NCI-H2227 treated with DMSO at 0.1 percent for 48 hours (cell line): ENCODE data around the gene FNBP1L.
A peak's percentile ranks its signal among the peaks of the same experiment; 100 is the strongest.

Experiments used
- DNase-seq: peaks from one replicate; lab custom pipeline; 2025; lab: John Stamatoyannopoulos, UW

FNBP1L gene

GRCh38 chr1:93447481-93448291, at the start of gene FNBP1L:
Gene FNBP1L (plus strand): TSS chr1:93448118. CDS start chr1:93448282, 164 bp downstream.
- DNase-seq = peak; percentile 75

- no peak for DNase-seq
Measured at GRCh38 chr1:93399781-93400180, 48.1 kb upstream of the FNBP1L start.

- no peak for DNase-seq
Measured at GRCh38 chr1:93408203-93408602, 39.7 kb upstream of the FNBP1L start.

GRCh38 chr1:93411000-93411399, 36.9 kb upstream of the FNBP1L start:
- DNase-seq = no peak

GRCh38 chr1:93414749-93415148, 33.2 kb upstream of the FNBP1L start:
- DNase-seq = no peak

- no peak for DNase-seq
Measured at GRCh38 chr1:93415296-93415695, 32.6 kb upstream of the FNBP1L start.

- no peak for DNase-seq
Measured at GRCh38 chr1:93416183-93416582, 31.7 kb upstream of the FNBP1L start.

GRCh38 chr1:93419344-93419743, 28.6 kb upstream of the FNBP1L start:
- DNase-seq = no peak

GRCh38 chr1:93420400-93420799, 27.5 kb upstream of the FNBP1L start:
- no peak for DNase-seq

GRCh38 chr1:93426181-93426580, 21.7 kb upstream of the FNBP1L start:
- no peak for DNase-seq

- DNase-seq = no peak
Measured at GRCh38 chr1:93427656-93428055, 20.3 kb upstream of the FNBP1L start.

- DNase-seq = no peak
Measured at GRCh38 chr1:93433407-93433961, 14.4 kb upstream of the FNBP1L start.

GRCh38 chr1:93434088-93434487, 13.8 kb upstream of the FNBP1L start:
- DNase-seq = no peak

- DNase-seq = no peak
Measured at GRCh38 chr1:93434987-93435386, 12.9 kb upstream of the FNBP1L start.

GRCh38 chr1:93435443-93435842, 12.5 kb upstream of the FNBP1L start:
- DNase-seq = no peak

GRCh38 chr1:93436496-93436895, 11.4 kb upstream of the FNBP1L start:
- no peak for DNase-seq

- DNase-seq = peak; percentile 26
Measured at GRCh38 chr1:93437976-93438605, 9.8 kb upstream of the FNBP1L start.

- no peak for DNase-seq
Measured at GRCh38 chr1:93438716-93439115, 9.2 kb upstream of the FNBP1L start.

GRCh38 chr1:93440272-93440671, 7.6 kb upstream of the FNBP1L start:
- DNase-seq = no peak

GRCh38 chr1:93440706-93441105, 7.2 kb upstream of the FNBP1L start:
- DNase-seq = no peak

- no peak for DNase-seq
Measured at GRCh38 chr1:93441589-93441988, 6.3 kb upstream of the FNBP1L start.

- DNase-seq = peak; percentile 5
Measured at GRCh38 chr1:93442008-93442666, 5.8 kb upstream of the FNBP1L start.

GRCh38 chr1:93442741-93443140, 5.2 kb upstream of the FNBP1L start:
- no peak for DNase-seq
